Adrenal gland (tissue), 12 donors: ENCODE measurements around the gene EFHC1. TPM values are rescaled to one million over a fixed set of nuclear protein-coding genes. Genes with fewer than 3 reads are reported as not detected.

Experiments used
- DNase-seq, 7 donors: peaks; one replicate each; pipeline ENCODE4 v3.0.0-alpha.2; 2019 to 2020
- H3K27ac ChIP-seq, 5 donors: fragments of 200-600 bp; sonication (generic) in 4 of 5; 1 replicate in 3 of 5; 2 replicates in 2 of 5; pipeline versions ENCODE4 v1.5.1 to v1.8.0; 2016 to 2020; ENCODE audit warnings: mild to moderate bottlenecking in 1 of 5
- H3K27me3 ChIP-seq: fragments of 200-600 bp; 2 replicates; pipeline ENCODE4 v1.8.0; 2021
- H3K36me3 ChIP-seq, 2 donors: fragments of 200-600 bp; replicated peaks in 1 of 2; 1 replicate in 1 of 2; 2 replicates in 1 of 2; pipeline versions ENCODE4 v1.5.1 to v1.8.0; 2018 to 2022
- H3K4me1 ChIP-seq, 2 donors: fragments of 200-600 bp; replicated peaks in 1 of 2; 1 replicate in 1 of 2; 2 replicates in 1 of 2; pipeline versions ENCODE4 v1.5.1 to v1.8.0; 2018 to 2021
- H3K4me3 ChIP-seq, 4 donors: fragments of 200-600 bp; sonication (generic) in 3 of 4; one replicate each; pipeline ENCODE4 v1.5.1; 2016 to 2018
- H3K9me3 ChIP-seq, 3 donors: fragments of 200-600 bp; sonication (generic) in 1 of 3; replicated peaks in 1 of 3; 1 replicate in 2 of 3; 2 replicates in 1 of 3; pipeline versions ENCODE4 v1.5.1 to v1.8.0; 2016 to 2021
- CTCF ChIP-seq, 6 experiments: fragments of 450-650 bp in 4 of 6; fragments of 200-600 bp in 2 of 6; sonication (generic) in 1 of 6; IDR thresholded peaks; 1 replicate in 5 of 6; 2 replicates in 1 of 6; pipeline versions ENCODE4 v1.5.1 to v1.8.0; 2016 to 2021; ENCODE audit warnings: antibody characterized with exemption in 6 of 6, mild to moderate bottlenecking in 2 of 6, moderate library complexity in 1 of 6
- POLR2A ChIP-seq, 2 donors: fragments of 450-650 bp; IDR thresholded peaks; one replicate each; pipeline ENCODE4 v1.6.1; 2017; ENCODE audit warnings: antibody characterized with exemption in 2 of 2, mild to moderate bottlenecking in 2 of 2, moderate library complexity in 1 of 2
- WGBS, 4 donors: extraction: QIAGEN DNeasy Blood & Tissue Kit in 2 of 4; methylation state at CpG; one replicate each; pipeline versions ENCODE4 v1.1.5 to v1.1.7; 2013 to 2017; 5-methylcytosine and 5-hydroxymethylcytosine counted together
- intact Hi-C, 2 donors: fragments of 100-400 bp; cut with DNase I; formaldehyde crosslinking; loops; one replicate each; pipeline versions ENCODE4 v1.14.1 to v1.15.0; 2022 to 2023
- polyA plus RNA-seq, 3 donors: library from polyadenylated mRNA; stranded (reverse); fragments of 200-250 nt in 2 of 3; fragments of 350-450 nt in 1 of 3; fragmentation: Illumina TruSeq in 1 of 3; extraction: RNeasy Lipid Tissue Mini Kit (QIAGEN cat#74804) in 1 of 3; gene quantifications; one replicate each; pipeline ENCODE4 v1.2.3, GENCODE V29; 2013 to 2014
- total RNA-seq, 9 donors: library from RNA; depleted of rRNA in 4 of 9; stranded (reverse); fragments of >200 nt in 4 of 9; fragments of 120-200 nt in 1 of 9; fragmentation: NEBNext Ultra II Directional in 1 of 9; extraction: Animal tissue kit (Norgen Biotek cat#: 25700) in 1 of 9; gene quantifications; one replicate each; pipeline versions ENCODE4 v1.1.0 to v1.2.4, GENCODE V29; 2013 to 2023
- donor health status: healthy with polysubstance abuse.
- donor health status: Bipolar disorder and iron deficiency.
- donor health status: DM: yes; HTN: yes; CAD: no.
- donor health status: DM: no; HTN: no; CAD: no.
- donor health status: DM: no; HTN: no; CAD: no.
- donor health status: DM: yes; HTN: yes; CAD: no.

Gene EFHC1
- total and polyA plus RNA-seq, 12 donors, result 4.0 to 47.9 (median 16.8) TPM

DNA sequence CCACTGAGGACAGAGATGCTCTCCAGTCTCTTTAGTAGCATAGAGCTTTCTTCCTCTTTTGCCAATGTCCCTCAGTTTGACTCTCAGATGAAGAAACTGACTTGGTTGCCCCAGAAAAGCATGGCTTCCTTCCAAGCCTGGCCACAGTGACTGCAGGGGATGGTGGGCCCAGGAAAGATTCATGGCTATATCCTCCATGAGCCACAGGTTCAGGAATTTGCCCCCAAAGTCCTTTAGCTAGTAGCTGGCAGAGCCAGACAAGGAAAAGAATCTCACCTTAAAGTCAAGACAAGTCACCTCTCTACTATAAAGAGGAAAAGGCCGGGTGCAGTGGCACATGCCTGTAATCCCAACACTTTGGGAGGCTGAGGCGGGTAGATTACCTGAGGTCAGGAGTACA is 113.3 kb downstream of the EFHC1 start:
- Histone ChIP-seq H3K27ac (no peak overlapping the region), H3K4me3 (no peak overlapping the region), H3K4me1 (no peaks in the 10 kb centered on the region), H3K9me3 (no peaks in the 10 kb centered on the region), H3K36me3 (peaks cover 0 to 10% of the 10 kb centered on the region in 2 donors), H3K27me3 (no peaks in the 10 kb centered on the region)
- TF ChIP-seq POLR2A (IDR thresholded peaks at IDR 0.05) (no peak), CTCF (IDR thresholded peaks at IDR 0.05) (no peak)
- WGBS, 4 donors, result 93 to 100% (median 96%) methylated on average over 2 of the region's 2 CpGs
- DNase-seq, result no peak
- intact Hi-C loops, result no loop called here

- Histone ChIP-seq H3K4me1 (no peaks in the 10 kb centered on the region), H3K27ac (no peak overlapping the region), H3K27me3 (no peaks in the 10 kb centered on the region), H3K4me3 (no peak overlapping the region), H3K36me3 (peaks cover 0 to 10% of the 10 kb centered on the region in 2 donors), H3K9me3 (no peaks in the 10 kb centered on the region)
- intact Hi-C loops, result no loop called here
- WGBS, 4 donors, result 96 to 98% (median 98%) methylated on average over 5 of the region's 5 CpGs
- no peak for DNase-seq
- no peak for TF ChIP-seq CTCF (IDR thresholded peaks at IDR 0.05)
- TF ChIP-seq POLR2A (IDR thresholded peaks at IDR 0.05), result no peak
Observed at GRCh38 chr6:52534363-52534762, 114.2 kb downstream of the EFHC1 start.

DNA sequence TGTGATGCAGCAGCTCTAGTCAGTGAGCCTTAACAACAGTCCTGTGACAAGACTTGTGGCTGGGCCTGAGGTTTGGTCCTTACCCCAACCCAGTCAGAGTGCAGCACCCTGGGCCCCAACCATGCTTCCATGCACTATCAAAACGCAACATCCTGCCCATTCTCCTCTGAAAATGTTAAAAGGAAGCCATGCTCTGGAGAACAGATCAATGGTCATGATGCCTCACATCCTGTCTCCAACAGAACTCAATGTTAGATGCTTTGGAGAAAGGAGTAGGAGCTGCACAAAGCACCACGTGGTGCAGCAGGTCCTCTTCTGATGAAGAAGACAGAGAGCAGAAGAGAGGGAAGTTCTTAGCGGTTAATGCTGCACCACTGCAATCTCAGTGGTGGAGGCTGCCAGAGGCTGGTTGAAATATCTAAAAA is 114.8 kb downstream of the EFHC1 start:
- no peak for TF ChIP-seq POLR2A (IDR thresholded peaks at IDR 0.05)
- no peak for TF ChIP-seq CTCF (IDR thresholded peaks at IDR 0.05)
- no peaks in the 10 kb centered on the region for H3K27me3 ChIP-seq
- WGBS, 4 donors, result 83 to 88% (median 84%) methylated on average over 3 of the region's 3 CpGs
- H3K36me3 ChIP-seq, result peaks cover 0 to 10% of the 10 kb centered on the region in 2 donors
- no peaks in the 10 kb centered on the region for H3K9me3 ChIP-seq
- H3K4me3 ChIP-seq, result no peak overlapping the region
- intact Hi-C loops, result no loop called here
- DNase-seq, result no peak
- H3K27ac ChIP-seq, result no peak overlapping the region
- H3K4me1 ChIP-seq, result no peaks in the 10 kb centered on the region

DNA sequence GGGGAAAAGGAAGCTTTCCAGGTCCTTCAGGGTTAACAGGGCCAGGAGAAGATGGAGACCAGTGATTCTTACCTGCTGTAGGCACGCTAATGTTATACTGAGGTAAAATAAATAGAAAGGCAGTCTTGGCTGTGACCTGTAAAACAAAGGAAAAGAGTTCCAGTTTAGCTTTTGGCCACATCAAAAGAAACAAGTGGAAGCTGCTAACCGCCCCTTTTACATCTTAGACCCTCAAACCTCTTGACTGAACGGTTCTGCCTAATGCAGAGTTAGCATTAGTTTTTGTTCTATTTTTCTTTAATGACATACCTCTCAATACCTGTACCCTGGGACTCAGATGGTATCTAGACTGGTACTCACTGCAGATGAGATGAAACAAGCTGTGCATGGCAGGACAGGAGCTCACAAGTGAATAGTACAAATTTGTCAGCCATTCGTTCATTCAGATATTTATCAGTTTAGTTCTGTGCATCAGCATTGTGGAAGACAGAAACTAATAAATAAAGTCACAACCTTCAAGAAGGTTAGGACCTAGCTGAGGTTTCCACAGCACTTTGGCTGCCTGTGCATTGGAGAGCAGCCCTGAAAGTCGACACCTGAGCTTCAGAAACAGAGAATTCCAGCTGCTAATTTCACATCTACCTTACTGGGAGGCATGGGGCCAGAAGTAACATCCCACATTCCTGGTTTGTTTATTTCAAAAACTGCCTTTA is 115.7 kb downstream of the EFHC1 start:
- Histone ChIP-seq H3K4me3 (no peak overlapping the region), H3K27ac (no peak overlapping the region), H3K9me3 (no peaks in the 10 kb centered on the region), H3K4me1 (peaks cover 1 to 3% of the 10 kb centered on the region in 2 donors), H3K27me3 (no peaks in the 10 kb centered on the region), H3K36me3 (peaks cover 0 to 10% of the 10 kb centered on the region in 2 donors)
- DNase-seq, result no peak
- WGBS, 4 donors, result 84 to 87% (median 86%) methylated on average over 5 of the region's 5 CpGs
- TF ChIP-seq POLR2A (IDR thresholded peaks at IDR 0.05) (no peak), CTCF (IDR thresholded peaks at IDR 0.05) (no peak)
- intact Hi-C loops, result no loop called here
